ENCODE measurements around the gene KLHL18. TPM values are rescaled to one million over a fixed set of nuclear protein-coding genes. Genes with fewer than 3 reads are reported as not detected.
A peak's percentile ranks its signal among the peaks of the same experiment; 100 is the strongest.

Gene KLHL18
- total RNA-seq, 3 donors from 2014 or later (not counting 1 experiment from before 2014, with no cell fraction given) = 37.3 to 47.9 (median 45.2) TPM

- Mint-ChIP-seq H3K4me3 (no peak overlapping the region), H3K27ac (peak overlapping the region in 1 of 2 donors; percentile 71), H3K36me3 (no peaks in the 10 kb centered on the region), H3K9me3 (no peaks in the 10 kb centered on the region), H3K4me1 (peaks cover 20 to 49% of the 10 kb centered on the region in 2 donors), H3K27me3 (ENCODE audit: low read depth in 2 of 2) (no peaks in the 10 kb centered on the region)
- Histone ChIP-seq H3K27me3 (ENCODE audit: control insufficient read depth, insufficient read depth, low read length) (no peaks in the 10 kb centered on the region), H3K4me1 (ENCODE audit: control insufficient read depth, insufficient read depth, low read length) (no peaks in the 10 kb centered on the region), H3K27ac (ENCODE audit: low read length) (no peak overlapping the region), H3K9me3 (ENCODE audit: control insufficient read depth, insufficient read depth, low read length) (no peaks in the 10 kb centered on the region), H3K4me3 (ENCODE audit: low read length) (no peak overlapping the region), H3K36me3 (ENCODE audit: control insufficient read depth, insufficient read depth, low read length) (peaks cover 12% of the 10 kb centered on the region)
- intact Hi-C loops (cut with micrococcal nuclease) = no loop called here
- 95% methylated on average over 8 of the region's 8 CpGs for WGBS (ENCODE audit: insufficient coverage)
- TF ChIP-seq CTCF (IDR thresholded peaks at IDR 0.05) = no peak
- DNase-seq (no peak), ATAC-seq (no peak)
These were observed 111.6 kb downstream of the KLHL18 start for GRCh38 chr3:47394140-47394870.

- Mint-ChIP-seq H3K4me3 (no peak overlapping the region), H3K36me3 (no peaks in the 10 kb centered on the region), H3K4me1 (peaks cover 20 to 55% of the 10 kb centered on the region in 2 donors), H3K27ac (peak overlapping the region in 1 of 2 donors; percentile 71), H3K9me3 (no peaks in the 10 kb centered on the region), H3K27me3 (ENCODE audit: low read depth in 2 of 2) (no peaks in the 10 kb centered on the region)
- no peak for DNase-seq
- Histone ChIP-seq H3K36me3 (ENCODE audit: control insufficient read depth, insufficient read depth, low read length) (peaks cover 11% of the 10 kb centered on the region), H3K4me3 (ENCODE audit: low read length) (no peak overlapping the region), H3K27ac (ENCODE audit: low read length) (no peak overlapping the region), H3K27me3 (ENCODE audit: control insufficient read depth, insufficient read depth, low read length) (no peaks in the 10 kb centered on the region), H3K4me1 (ENCODE audit: control insufficient read depth, insufficient read depth, low read length) (no peaks in the 10 kb centered on the region), H3K9me3 (ENCODE audit: control insufficient read depth, insufficient read depth, low read length) (no peaks in the 10 kb centered on the region)
- no peak for ATAC-seq
- 95% methylated on average over 3 of the region's 3 CpGs for WGBS (ENCODE audit: insufficient coverage)
- intact Hi-C loops (cut with micrococcal nuclease) = no loop called here
- TF ChIP-seq CTCF (IDR thresholded peaks at IDR 0.05) = no peak
These were observed 112.1 kb downstream of the KLHL18 start for GRCh38 chr3:47394881-47395280.

Other genes starting within 250 kb of the KLHL18 start
- gene SETD2, start 118.8 kb upstream of the KLHL18 start, total RNA-seq = 100 to 1,000 TPM in 1 of 3 donors, 10 to 100 TPM in 2; 86.5 to 104 (median 95.9) TPM
- gene KIF9, start 145 bp upstream of the KLHL18 start, total RNA-seq = 10 to 100 TPM; 11.4 to 21.9 (median 21.4) TPM
- 10 to 100 TPM; 49.3 to 73.6 (median 52.0) TPM for gene PTPN23, start 98.1 kb downstream of the KLHL18 start, total RNA-seq
- 100 to 1,000 TPM in 1 of 3 donors, 10 to 100 TPM in 2; 63.9 to 104 (median 82.7) TPM for gene SCAP, start 193.0 kb downstream of the KLHL18 start, total RNA-seq
- gene ELP6, start 230.8 kb downstream of the KLHL18 start, total RNA-seq = 10 to 100 TPM; 18.1 to 37.4 (median 33.4) TPM